Activated T-helper 2 cell treated with anti-CD3 and anti-CD28 coated beads, Interferon-gamma antibody, Interleukin-2, Interleukin-4, amounts not matched to agents 10 μg/mL and 5 μg/mL and 100 μg/mL, durations not matched to agents 14 hours and 24 hours and 36 hours (primary cell): ENCODE results near the gene SH3D19. TPM values are rescaled to one million over a fixed set of nuclear protein-coding genes. Genes with fewer than 3 reads are reported as not detected.

Experiments used
- DNase-seq: peaks from one replicate; pipeline ENCODE4 v3.0.0; 2021; ENCODE audit warnings: low spot score
- H3K27ac Mint-ChIP-seq: one replicate; pipeline ENCODE4 v1.8.0; 2021; ENCODE audit warnings: mixed read lengths
- H3K27me3 Mint-ChIP-seq: one replicate; pipeline ENCODE4 v1.8.0; 2021; ENCODE audit warnings: low read depth, mixed read lengths
- H3K36me3 Mint-ChIP-seq: one replicate; pipeline ENCODE4 v1.8.0; 2021; ENCODE audit warnings: low read depth, mixed read lengths
- H3K4me1 Mint-ChIP-seq: one replicate; pipeline ENCODE4 v1.8.0; 2021; ENCODE audit warnings: low read depth, mixed read lengths
- H3K4me3 Mint-ChIP-seq: one replicate; pipeline ENCODE4 v1.8.0; 2021; ENCODE audit warnings: low read depth, mild to moderate bottlenecking, moderate library complexity, mixed read lengths
- H3K9me3 Mint-ChIP-seq: one replicate; pipeline ENCODE4 v1.8.0; 2021; ENCODE audit warnings: mixed read lengths
- intact Hi-C: fragments of 100-400 bp; cut with micrococcal nuclease; formaldehyde crosslinking; loops from one replicate; pipeline ENCODE4 v1.15.1; 2023
- total RNA-seq: library from RNA; stranded (reverse); gene quantifications from 2 replicates; pipeline ENCODE4 v1.2.3, GENCODE V29; 2022

SH3D19 gene
- total RNA-seq, 1 donor from 2014 or later: not detected

GRCh38 chr4:151184523-151185458, 140.6 kb downstream of the SH3D19 start:
- DNase-seq: no peak

GRCh38 chr4:151182455-151182996, 142.9 kb downstream of the SH3D19 start:
- H3K4me1 Mint-ChIP-seq: no peaks in the 10 kb centered on the region
- H3K36me3 Mint-ChIP-seq: no peaks in the 10 kb centered on the region

More at GRCh38 chr4:151184523-151185458, 140.6 kb downstream of the SH3D19 start:
- Mint-ChIP-seq H3K9me3 (peaks cover 2% of the 10 kb centered on the region), H3K27me3 (peaks cover 6% of the 10 kb centered on the region), H3K27ac (no peak overlapping the region), H3K4me1 (no peaks in the 10 kb centered on the region), H3K36me3 (no peaks in the 10 kb centered on the region), H3K4me3 (no peak overlapping the region)
- intact Hi-C loops: no loop called here

GRCh38 chr4:151176685-151177084, 148.7 kb downstream of the SH3D19 start:
- intact Hi-C loops: no loop called here
- no peak for DNase-seq
- H3K4me3 Mint-ChIP-seq: no peak overlapping the region
- peaks cover 6% of the 10 kb centered on the region for H3K27me3 Mint-ChIP-seq
- H3K4me1 Mint-ChIP-seq: no peaks in the 10 kb centered on the region
- no peak overlapping the region for H3K27ac Mint-ChIP-seq
- no peaks in the 10 kb centered on the region for H3K9me3 Mint-ChIP-seq
- H3K36me3 Mint-ChIP-seq: no peaks in the 10 kb centered on the region

More at GRCh38 chr4:151182455-151182996, 142.9 kb downstream of the SH3D19 start:
- peaks cover 5% of the 10 kb centered on the region for H3K27me3 Mint-ChIP-seq
- intact Hi-C loops: no loop called here
- no peaks in the 10 kb centered on the region for H3K9me3 Mint-ChIP-seq
- no peak overlapping the region for H3K4me3 Mint-ChIP-seq
- DNase-seq: no peak
- H3K27ac Mint-ChIP-seq: no peak overlapping the region

GRCh38 chr4:151175754-151176631, 149.4 kb downstream of the SH3D19 start:
- Mint-ChIP-seq H3K36me3 (no peaks in the 10 kb centered on the region), H3K4me1 (no peaks in the 10 kb centered on the region), H3K27ac (no peak overlapping the region), H3K27me3 (peaks cover 10% of the 10 kb centered on the region), H3K9me3 (no peaks in the 10 kb centered on the region), H3K4me3 (no peak overlapping the region)
- no peak for DNase-seq
- intact Hi-C loops: no loop called here

- no peaks in the 10 kb centered on the region for H3K9me3 Mint-ChIP-seq
- no peak overlapping the region for H3K27ac Mint-ChIP-seq
- no peaks in the 10 kb centered on the region for H3K4me1 Mint-ChIP-seq
- H3K36me3 Mint-ChIP-seq: no peaks in the 10 kb centered on the region
- DNase-seq: no peak
- H3K27me3 Mint-ChIP-seq: peaks cover 11% of the 10 kb centered on the region
- H3K4me3 Mint-ChIP-seq: no peak overlapping the region
- intact Hi-C loops: no loop called here
These were observed 150.2 kb downstream of the SH3D19 start for GRCh38 chr4:151175233-151175632.

GRCh38 chr4:151174784-151175183, 150.6 kb downstream of the SH3D19 start:
- Mint-ChIP-seq H3K36me3 (no peaks in the 10 kb centered on the region), H3K9me3 (no peaks in the 10 kb centered on the region), H3K27ac (no peak overlapping the region), H3K27me3 (peaks cover 13% of the 10 kb centered on the region), H3K4me3 (no peak overlapping the region), H3K4me1 (no peaks in the 10 kb centered on the region)
- no peak for DNase-seq
- intact Hi-C loops: no loop called here

GRCh38 chr4:151173871-151174270, 151.5 kb downstream of the SH3D19 start:
- no peaks in the 10 kb centered on the region for H3K9me3 Mint-ChIP-seq
- H3K27me3 Mint-ChIP-seq: peaks cover 17% of the 10 kb centered on the region
- H3K27ac Mint-ChIP-seq: no peak overlapping the region
- no peaks in the 10 kb centered on the region for H3K4me1 Mint-ChIP-seq
- intact Hi-C loops: no loop called here
- no peaks in the 10 kb centered on the region for H3K36me3 Mint-ChIP-seq
- no peak overlapping the region for H3K4me3 Mint-ChIP-seq
- no peak for DNase-seq

GRCh38 chr4:151169900-151170299, 155.5 kb downstream of the SH3D19 start:
- Mint-ChIP-seq H3K4me1 (no peaks in the 10 kb centered on the region), H3K27me3 (peaks cover 17% of the 10 kb centered on the region), H3K27ac (no peak overlapping the region), H3K9me3 (no peaks in the 10 kb centered on the region), H3K36me3 (no peaks in the 10 kb centered on the region), H3K4me3 (no peak overlapping the region)
- DNase-seq: no peak
- intact Hi-C loops: no loop called here

- no peaks in the 10 kb centered on the region for H3K4me1 Mint-ChIP-seq
- H3K4me3 Mint-ChIP-seq: no peak overlapping the region
- H3K27me3 Mint-ChIP-seq: peaks cover 15% of the 10 kb centered on the region
- intact Hi-C loops: no loop called here
- DNase-seq: no peak
- H3K9me3 Mint-ChIP-seq: no peaks in the 10 kb centered on the region
- H3K27ac Mint-ChIP-seq: no peak overlapping the region
- H3K36me3 Mint-ChIP-seq: no peaks in the 10 kb centered on the region
These were observed 156.2 kb downstream of the SH3D19 start for GRCh38 chr4:151169223-151169622.

- H3K27ac Mint-ChIP-seq: no peak overlapping the region
- no peaks in the 10 kb centered on the region for H3K9me3 Mint-ChIP-seq
- H3K36me3 Mint-ChIP-seq: no peaks in the 10 kb centered on the region
- H3K4me1 Mint-ChIP-seq: no peaks in the 10 kb centered on the region
- DNase-seq: no peak
- no peak overlapping the region for H3K4me3 Mint-ChIP-seq
- intact Hi-C loops: no loop called here
- peaks cover 15% of the 10 kb centered on the region for H3K27me3 Mint-ChIP-seq
These were observed 157.8 kb downstream of the SH3D19 start for GRCh38 chr4:151167561-151167960.

- H3K4me3 Mint-ChIP-seq: no peak overlapping the region
- no peaks in the 10 kb centered on the region for H3K4me1 Mint-ChIP-seq
- intact Hi-C loops: no loop called here
- no peak overlapping the region for H3K27ac Mint-ChIP-seq
- peaks cover 12% of the 10 kb centered on the region for H3K27me3 Mint-ChIP-seq
- H3K36me3 Mint-ChIP-seq: no peaks in the 10 kb centered on the region
- no peaks in the 10 kb centered on the region for H3K9me3 Mint-ChIP-seq
- DNase-seq: no peak
These were observed 158.8 kb downstream of the SH3D19 start for GRCh38 chr4:151166636-151167035.

GRCh38 chr4:151165205-151166000, 160.0 kb downstream of the SH3D19 start:
- Mint-ChIP-seq H3K9me3 (no peaks in the 10 kb centered on the region), H3K27ac (no peak overlapping the region), H3K36me3 (no peaks in the 10 kb centered on the region), H3K4me3 (no peak overlapping the region), H3K4me1 (no peaks in the 10 kb centered on the region), H3K27me3 (peaks cover 7% of the 10 kb centered on the region)
- no peak for DNase-seq
- intact Hi-C loops: no loop called here
